NB4 (cell line): Measurements from ENCODE around the gene CTIF.

ENCODE experiments used
- POLR2A ChIP-seq: IDR thresholded peaks from 2 replicates; pipeline ENCODE4 v1.6.1; 2011; ENCODE audit warnings: mild to moderate bottlenecking; ENCODE audit not compliant: insufficient read length; ENCODE audit errors: extremely low read depth
- TF ChIP-seq, protein P1 (sequence below): IDR thresholded peaks from one replicate; pipeline ENCODE4 v1.5.1; 2012; ENCODE audit warnings: low read depth, low read length

DNA sequence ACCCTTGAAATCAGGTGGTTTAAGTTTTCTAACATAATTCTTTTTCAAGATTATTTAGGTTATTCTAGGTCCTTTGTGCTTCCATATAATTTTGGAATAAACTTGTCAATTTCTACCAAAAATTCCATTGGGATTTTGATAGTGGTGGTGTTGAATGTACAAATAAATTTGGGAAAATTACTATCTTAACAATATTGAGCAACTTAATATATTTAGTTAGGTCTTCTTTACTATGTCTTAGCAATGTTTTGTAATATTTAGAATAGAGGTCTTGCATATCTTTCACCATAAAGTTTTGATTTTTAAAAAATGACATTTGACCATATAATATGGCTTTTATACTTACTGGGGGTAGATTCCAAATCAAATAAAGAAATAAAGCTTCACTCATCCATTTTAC lies 34.0 kb upstream of the CTIF start:
- TF ChIP-seq, protein P1, sequence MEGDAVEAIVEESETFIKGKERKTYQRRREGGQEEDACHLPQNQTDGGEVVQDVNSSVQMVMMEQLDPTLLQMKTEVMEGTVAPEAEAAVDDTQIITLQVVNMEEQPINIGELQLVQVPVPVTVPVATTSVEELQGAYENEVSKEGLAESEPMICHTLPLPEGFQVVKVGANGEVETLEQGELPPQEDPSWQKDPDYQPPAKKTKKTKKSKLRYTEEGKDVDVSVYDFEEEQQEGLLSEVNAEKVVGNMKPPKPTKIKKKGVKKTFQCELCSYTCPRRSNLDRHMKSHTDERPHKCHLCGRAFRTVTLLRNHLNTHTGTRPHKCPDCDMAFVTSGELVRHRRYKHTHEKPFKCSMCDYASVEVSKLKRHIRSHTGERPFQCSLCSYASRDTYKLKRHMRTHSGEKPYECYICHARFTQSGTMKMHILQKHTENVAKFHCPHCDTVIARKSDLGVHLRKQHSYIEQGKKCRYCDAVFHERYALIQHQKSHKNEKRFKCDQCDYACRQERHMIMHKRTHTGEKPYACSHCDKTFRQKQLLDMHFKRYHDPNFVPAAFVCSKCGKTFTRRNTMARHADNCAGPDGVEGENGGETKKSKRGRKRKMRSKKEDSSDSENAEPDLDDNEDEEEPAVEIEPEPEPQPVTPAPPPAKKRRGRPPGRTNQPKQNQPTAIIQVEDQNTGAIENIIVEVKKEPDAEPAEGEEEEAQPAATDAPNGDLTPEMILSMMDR, result no peak
- TF ChIP-seq POLR2A, result no peak
